Liver (tissue), 9 donors: ENCODE measurements around the gene FBXW4. TPM values are rescaled to one million over a fixed set of nuclear protein-coding genes. Genes with fewer than 3 reads are reported as not detected.

ENCODE experiments used
- DNase-seq: peaks from one replicate; pipeline ENCODE4 v3.0.0-alpha.2; 2017; ENCODE audit warnings: low spot score
- H3K27ac ChIP-seq, 2 donors: one replicate each; pipeline ENCODE4 v1.7.0; 2013; ENCODE audit warnings: inconsistent platforms in 2 of 2, low read length in 2 of 2, control low read depth in 1 of 2, low read depth in 1 of 2, mild to moderate bottlenecking in 1 of 2
- H3K27me3 ChIP-seq, 4 donors: one replicate each; pipeline versions ENCODE4 v1.6.1 to v1.7.0; 2013; ENCODE audit warnings: low read length in 3 of 4, inconsistent platforms in 1 of 4, mild to moderate bottlenecking in 1 of 4, moderate library complexity in 1 of 4; ENCODE audit not compliant: control insufficient read depth in 4 of 4, insufficient read depth in 4 of 4
- H3K36me3 ChIP-seq, 4 donors: one replicate each; pipeline versions ENCODE4 v1.6.1 to v1.7.0; 2013; ENCODE audit warnings: low read length in 3 of 4, mild to moderate bottlenecking in 3 of 4, low read depth in 1 of 4, moderate library complexity in 1 of 4; ENCODE audit not compliant: control insufficient read depth in 4 of 4, insufficient read depth in 3 of 4
- H3K4me1 ChIP-seq, 4 donors: one replicate each; pipeline versions ENCODE4 v1.6.1 to v1.7.0; 2013; ENCODE audit warnings: low read length in 3 of 4, mild to moderate bottlenecking in 3 of 4, moderate library complexity in 1 of 4; ENCODE audit not compliant: control insufficient read depth in 4 of 4, insufficient read depth in 4 of 4
- H3K4me3 ChIP-seq, 3 donors: one replicate each; pipeline versions ENCODE4 v1.6.1 to v1.7.0; 2013; ENCODE audit warnings: low read length in 3 of 3, control low read depth in 1 of 3, low read depth in 1 of 3, mild to moderate bottlenecking in 1 of 3
- H3K9ac ChIP-seq, 2 donors: one replicate each; pipeline ENCODE4 v1.7.0; 2013; ENCODE audit warnings: low read length in 2 of 2, mild to moderate bottlenecking in 2 of 2, moderate library complexity in 2 of 2, control low read depth in 1 of 2, low read depth in 1 of 2
- H3K9me3 ChIP-seq, 4 donors: one replicate each; pipeline versions ENCODE4 v1.6.1 to v1.7.0; 2013; ENCODE audit warnings: low read length in 3 of 4; ENCODE audit not compliant: control insufficient read depth in 4 of 4
- CTCF ChIP-seq: fragments of 150-350 bp; IDR thresholded peaks from 2 replicates; pipeline ENCODE4 v1.5.1; 2017; ENCODE audit warnings: improper control_type of control experiment, low read depth, low read length; ENCODE audit not compliant: missing input control
- FOXA2 ChIP-seq: IDR thresholded peaks from 2 replicates; pipeline ENCODE4 v1.6.1; 2016; ENCODE audit warnings: antibody characterized with exemption
- GABPA ChIP-seq, 2 donors: IDR thresholded peaks in 1 of 2; conservative IDR thresholded peaks in 1 of 2; 2 replicates each; pipeline ENCODE4 v1.6.1; 2016; ENCODE audit warnings: antibody characterized with exemption in 2 of 2, mild to moderate bottlenecking in 1 of 2, moderate library complexity in 1 of 2
- HNF4A ChIP-seq, 2 donors: conservative IDR thresholded peaks; 2 replicates each; pipeline ENCODE4 v1.6.1; 2016; ENCODE audit warnings: antibody characterized with exemption in 2 of 2, mild to moderate bottlenecking in 2 of 2
- MAX ChIP-seq: IDR thresholded peaks from 2 replicates; pipeline ENCODE4 v1.6.1; 2016; ENCODE audit warnings: antibody characterized with exemption
- NR2F2 ChIP-seq: IDR thresholded peaks from 2 replicates; pipeline ENCODE4 v1.6.1; 2016; ENCODE audit warnings: antibody characterized with exemption
- RAD21 ChIP-seq, 2 donors: IDR thresholded peaks; 2 replicates each; pipeline ENCODE4 v1.6.1; 2016; ENCODE audit warnings: antibody characterized with exemption in 2 of 2, mild to moderate bottlenecking in 2 of 2
- RXRA ChIP-seq, 2 donors: IDR thresholded peaks; 2 replicates each; pipeline ENCODE4 v1.6.1; 2017 to 2018; ENCODE audit warnings: antibody characterized with exemption in 2 of 2, mild to moderate bottlenecking in 1 of 2
- YY1 ChIP-seq: IDR thresholded peaks from 2 replicates; pipeline ENCODE4 v1.6.1; 2016; ENCODE audit warnings: antibody characterized with exemption, mild to moderate bottlenecking
- WGBS: extraction: QIAGEN DNeasy Blood & Tissue Kit; methylation state at CpG from one replicate; pipeline ENCODE4 v1.1.7; 2013; 5-methylcytosine and 5-hydroxymethylcytosine counted together
- polyA plus RNA-seq, 2 donors: library from polyadenylated mRNA; stranded (reverse) in 1 of 2; unstranded in 1 of 2; fragments of 200-250 nt in 1 of 2; fragments of >200 nt in 1 of 2; fragmentation: Nextera tagmentation in 1 of 2; extraction: Ambion mirVana in 1 of 2; gene quantifications; one replicate each; pipeline versions ENCODE4 v1.2.1 to v1.2.3, GENCODE V29; 2013 to 2015
- total RNA-seq, 2 donors: library from RNA; depleted of rRNA; stranded (reverse); fragments of >200 nt; gene quantifications; one replicate each; pipeline ENCODE4 v1.2.3, GENCODE V29; 2014
- TF ChIP-seq, protein P1 (sequence below): IDR thresholded peaks from 2 replicates; pipeline ENCODE4 v1.6.1; 2016; ENCODE audit warnings: antibody characterized with exemption
- TF ChIP-seq, protein P2 (sequence below): IDR thresholded peaks from 2 replicates; pipeline ENCODE4 v1.6.1; 2016; ENCODE audit warnings: antibody characterized with exemption, mild to moderate bottlenecking
- donor health status: healthy.
- donor health status: healthy.
- donor health status: healthy.
- donor health status: healthy.
- donor health status: healthy.

Gene FBXW4
- total and polyA plus RNA-seq, 4 donors, result 5.4 to 54.1 (median 20.5) TPM

DNA sequence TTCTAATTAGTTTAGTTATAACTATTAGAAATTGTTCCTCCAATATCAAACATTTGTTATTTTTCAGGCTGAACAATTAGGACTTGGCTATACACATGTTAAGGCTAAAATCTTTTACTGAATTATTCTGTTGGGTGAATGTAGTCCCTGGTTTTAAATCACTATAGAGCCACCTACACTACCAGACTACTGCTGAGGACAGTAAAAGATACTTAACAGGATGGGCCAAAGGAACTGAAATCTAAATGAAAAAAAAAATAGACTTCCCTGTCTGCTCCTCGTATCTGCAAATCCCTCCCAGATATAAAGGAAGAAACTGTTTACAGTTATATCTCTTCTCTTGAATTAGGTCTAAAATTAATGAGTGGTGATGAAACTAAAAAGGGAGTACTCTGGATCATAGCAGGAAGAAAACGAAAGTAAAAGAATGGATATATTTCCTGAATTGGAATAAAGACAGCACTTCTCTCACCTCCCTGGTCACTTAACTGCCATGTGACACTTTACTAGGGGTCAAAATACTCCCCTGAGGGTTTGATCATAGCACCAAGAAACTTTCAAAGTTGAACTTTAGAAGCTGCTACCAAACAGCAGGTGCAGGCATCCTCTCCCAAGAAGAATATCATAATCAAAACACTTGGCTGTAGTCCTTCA lies 12.7 kb downstream of the FBXW4 start:
- no peak for DNase-seq
- peak overlapping the region in 1 of 2 donors; percentile 20 for H3K9ac ChIP-seq
- no peaks in the 10 kb centered on the region for H3K9me3 ChIP-seq
- TF ChIP-seq RXRA (IDR thresholded peaks at IDR 0.05) (peak in 1 of 2 donors; percentile 49), HNF4A (conservative IDR thresholded peaks at IDR 0.05) (peak in 1 of 2 donors; percentile 41), MAX (peak; percentile 32), GABPA (IDR thresholded peaks at IDR 0.05 in 1 of 2, conservative IDR thresholded peaks at IDR 0.05 in 1 of 2) (no peak)
- TF ChIP-seq, protein P1, sequence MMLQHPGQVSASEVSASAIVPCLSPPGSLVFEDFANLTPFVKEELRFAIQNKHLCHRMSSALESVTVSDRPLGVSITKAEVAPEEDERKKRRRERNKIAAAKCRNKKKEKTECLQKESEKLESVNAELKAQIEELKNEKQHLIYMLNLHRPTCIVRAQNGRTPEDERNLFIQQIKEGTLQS, result peak; percentile 31
- WGBS, result 7% methylated on average over 2 of the region's 2 CpGs
- H3K36me3 ChIP-seq, result no peaks in the 10 kb centered on the region
- no peaks in the 10 kb centered on the region for H3K27me3 ChIP-seq
- peak overlapping the region; percentile 51 to 68 for H3K27ac ChIP-seq
- peak overlapping the region in 2 of 3 donors; percentile 24 to 34 for H3K4me3 ChIP-seq
- H3K4me1 ChIP-seq, result peaks cover 3 to 18% (median 7%) of the 10 kb centered on the region in 4 donors

- Histone ChIP-seq H3K4me1 (peaks cover 0 to 8% (median 4%) of the 10 kb centered on the region in 4 donors), H3K27ac (no peak overlapping the region), H3K9ac (no peak overlapping the region), H3K9me3 (no peaks in the 10 kb centered on the region), H3K27me3 (no peaks in the 10 kb centered on the region), H3K36me3 (peaks cover 9 to 17% (median 12%) of the 10 kb centered on the region in 4 donors), H3K4me3 (no peak overlapping the region)
- DNase-seq, result no peak
- TF ChIP-seq MAX (no peak), FOXA2 (no peak), RAD21 (IDR thresholded peaks at IDR 0.05) (no peak), NR2F2 (no peak)
- TF ChIP-seq, protein P2, sequence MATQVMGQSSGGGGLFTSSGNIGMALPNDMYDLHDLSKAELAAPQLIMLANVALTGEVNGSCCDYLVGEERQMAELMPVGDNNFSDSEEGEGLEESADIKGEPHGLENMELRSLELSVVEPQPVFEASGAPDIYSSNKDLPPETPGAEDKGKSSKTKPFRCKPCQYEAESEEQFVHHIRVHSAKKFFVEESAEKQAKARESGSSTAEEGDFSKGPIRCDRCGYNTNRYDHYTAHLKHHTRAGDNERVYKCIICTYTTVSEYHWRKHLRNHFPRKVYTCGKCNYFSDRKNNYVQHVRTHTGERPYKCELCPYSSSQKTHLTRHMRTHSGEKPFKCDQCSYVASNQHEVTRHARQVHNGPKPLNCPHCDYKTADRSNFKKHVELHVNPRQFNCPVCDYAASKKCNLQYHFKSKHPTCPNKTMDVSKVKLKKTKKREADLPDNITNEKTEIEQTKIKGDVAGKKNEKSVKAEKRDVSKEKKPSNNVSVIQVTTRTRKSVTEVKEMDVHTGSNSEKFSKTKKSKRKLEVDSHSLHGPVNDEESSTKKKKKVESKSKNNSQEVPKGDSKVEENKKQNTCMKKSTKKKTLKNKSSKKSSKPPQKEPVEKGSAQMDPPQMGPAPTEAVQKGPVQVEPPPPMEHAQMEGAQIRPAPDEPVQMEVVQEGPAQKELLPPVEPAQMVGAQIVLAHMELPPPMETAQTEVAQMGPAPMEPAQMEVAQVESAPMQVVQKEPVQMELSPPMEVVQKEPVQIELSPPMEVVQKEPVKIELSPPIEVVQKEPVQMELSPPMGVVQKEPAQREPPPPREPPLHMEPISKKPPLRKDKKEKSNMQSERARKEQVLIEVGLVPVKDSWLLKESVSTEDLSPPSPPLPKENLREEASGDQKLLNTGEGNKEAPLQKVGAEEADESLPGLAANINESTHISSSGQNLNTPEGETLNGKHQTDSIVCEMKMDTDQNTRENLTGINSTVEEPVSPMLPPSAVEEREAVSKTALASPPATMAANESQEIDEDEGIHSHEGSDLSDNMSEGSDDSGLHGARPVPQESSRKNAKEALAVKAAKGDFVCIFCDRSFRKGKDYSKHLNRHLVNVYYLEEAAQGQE, result no peak
Measured at GRCh38 chr10:101676565-101676964, 18.4 kb downstream of the FBXW4 start.

DNA sequence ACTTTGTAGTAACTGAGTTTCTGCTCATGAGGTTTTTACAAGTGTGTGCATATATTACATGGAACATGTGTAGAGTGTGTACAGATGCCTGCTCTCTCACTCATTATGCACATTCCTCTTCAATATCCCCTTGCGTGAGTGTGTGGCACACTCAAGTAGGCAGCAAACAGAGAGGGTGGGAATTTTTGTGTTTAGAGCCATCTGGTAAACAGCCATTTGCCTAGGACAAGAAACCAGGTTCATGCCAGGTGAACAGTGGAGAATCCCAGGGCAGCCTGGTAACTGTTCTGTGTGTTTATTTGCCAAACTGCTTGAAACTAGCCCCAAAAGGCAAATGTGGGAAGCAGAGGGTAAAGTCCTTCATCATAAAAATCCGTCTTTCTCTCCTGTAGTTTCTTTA lies 19.9 kb downstream of the FBXW4 start:
- WGBS, result 78% methylated on average over 2 of the region's 2 CpGs
- H3K4me3 ChIP-seq, result no peak overlapping the region
- DNase-seq, result no peak
- H3K9ac ChIP-seq, result no peak overlapping the region
- H3K36me3 ChIP-seq, result peaks cover 12 to 22% (median 16%) of the 10 kb centered on the region in 4 donors
- TF ChIP-seq, protein P1, result no peak
- TF ChIP-seq YY1, result no peak
- TF ChIP-seq, protein P2, result no peak
- no peak for TF ChIP-seq GABPA (IDR thresholded peaks at IDR 0.05 in 1 of 2, conservative IDR thresholded peaks at IDR 0.05 in 1 of 2)
- TF ChIP-seq CTCF, result no peak
- no peaks in the 10 kb centered on the region for H3K9me3 ChIP-seq
- no peaks in the 10 kb centered on the region for H3K27me3 ChIP-seq
- H3K27ac ChIP-seq, result no peak overlapping the region
- H3K4me1 ChIP-seq, result peaks cover 0 to 8% (median 4%) of the 10 kb centered on the region in 4 donors
